Heart right ventricle (tissue), 16 donors: ENCODE measurements around the gene PLCG1. TPM values are rescaled to one million over a fixed set of nuclear protein-coding genes. Genes with fewer than 3 reads are reported as not detected.

Source experiments
- ATAC-seq, 8 donors: fragments of 200-7000 bp; cut with Tn5 transposase; one replicate each; pipeline ENCODE4 v1.9.1; 2020; ENCODE audit warnings: mild to moderate bottlenecking in 8 of 8, moderate library complexity in 8 of 8, moderate number of reproducible peaks in 1 of 8
- DNase-seq, 2 donors: peaks; one replicate each; pipeline ENCODE4 v3.0.0-alpha.2; 2020
- H3K27ac ChIP-seq, 10 donors: fragments of 200-600 bp; sonication (generic) in 2 of 10; one replicate each; pipeline versions ENCODE4 v1.5.0 to v1.8.0; 2020 to 2022; ENCODE audit warnings: mild to moderate bottlenecking in 3 of 10
- H3K27me3 ChIP-seq, 7 donors: fragments of 200-600 bp; one replicate each; pipeline ENCODE4 v1.8.0; 2021 to 2022; ENCODE audit warnings: mild to moderate bottlenecking in 2 of 7
- H3K36me3 ChIP-seq, 9 donors: fragments of 200-600 bp; sonication (generic) in 1 of 9; one replicate each; pipeline versions ENCODE4 v1.5.0 to v1.8.0; 2020 to 2022; ENCODE audit warnings: mild to moderate bottlenecking in 2 of 9
- H3K4me1 ChIP-seq, 9 donors: fragments of 200-600 bp; sonication (generic) in 1 of 9; one replicate each; pipeline versions ENCODE4 v1.5.0 to v1.8.0; 2020 to 2022; ENCODE audit warnings: mild to moderate bottlenecking in 4 of 9
- H3K4me3 ChIP-seq, 10 donors: fragments of 200-600 bp; sonication (generic) in 2 of 10; one replicate each; pipeline versions ENCODE4 v1.5.0 to v1.8.0; 2020 to 2022; ENCODE audit warnings: mild to moderate bottlenecking in 7 of 10, moderate library complexity in 2 of 10
- H3K9me3 ChIP-seq, 11 donors: fragments of 200-600 bp in 10 of 11; sonication (generic) in 2 of 11; one replicate each; pipeline versions ENCODE4 v1.5.0 to v1.8.0; 2013 to 2022; ENCODE audit warnings: mild to moderate bottlenecking in 2 of 11, control low read depth in 1 of 11, moderate library complexity in 1 of 11
- WGBS, 2 donors: extraction: QIAGEN DNeasy Blood & Tissue Kit; methylation state at CpG; one replicate each; pipeline ENCODE4 v1.1.7; 2013; ENCODE audit warnings: inconsistent platforms in 1 of 2; 5-methylcytosine and 5-hydroxymethylcytosine counted together
- intact Hi-C, 10 donors: fragments of 100-400 bp; cut with DNase I; formaldehyde crosslinking; loops; one replicate each; pipeline versions ENCODE4 v1.11.1 to v1.14.2; 2022
- polyA plus RNA-seq, 2 donors: library from polyadenylated mRNA; stranded (reverse); fragments of 200-250 nt; gene quantifications; one replicate each; pipeline ENCODE4 v1.2.3, GENCODE V29; 2013
- total RNA-seq, 10 donors: library from RNA; stranded (reverse); fragmentation: NEBNext Ultra II Directional in 3 of 10; extraction: Animal tissue kit (Norgen Biotek cat#: 25700) in 3 of 10; gene quantifications; one replicate each; pipeline versions ENCODE4 v1.2.1 to v1.2.4, GENCODE V29; 2021 to 2023
- TF ChIP-seq, protein P1 (sequence below), 9 donors: fragments of 200-600 bp; sonication (generic) in 2 of 9; IDR thresholded peaks; one replicate each; pipeline versions ENCODE4 v1.5.0 to v1.8.0; 2021 to 2022; ENCODE audit warnings: antibody characterized with exemption in 9 of 9, mild to moderate bottlenecking in 5 of 9, moderate library complexity in 1 of 9
- donor health status: Arrhythmogenic right ventricular cardiomyopathy.
- donor health status: ischemic (EF 13 %, LVEDD 7.1; RV severe dilation, severe dysfunction).
- donor health status: healthy with polysubstance abuse.
- donor health status: DM: no; HTN: yes; CAD: no.
- donor health status: DM: no; HTN: no; CAD: no.
- donor health status: ischemic (EF 25% LVEDD 6.9; RV normal size, moderate dysfunction).
- donor health status: ischemic (EF 25% LVEDD 5.7; RV mildly dilated, moderate dysfunction).
- donor health status: healthy.
- donor health status: DM: yes; HTN: yes; CAD: no.
- donor health status: Ischemic cardiomyopathy.
- donor health status: ischemic (EF 35%, LVEDD 5.7; RV mildly dilated, moderate dysfunction).
- donor health status: nonischemic (EF 11% LVEDD 7.7; RV severe dilation, severe dysfunction).
- donor health status: DM: yes; HTN: yes; CAD: no.
- donor health status: PGD.
- donor health status: ischemic (EF 29% LVEDD 5.4; RV normal size, mild dysfunction).
- donor health status: nonischemic (EF 23%, LVEDD 6.1; RV moderate dilation, normal function).

PLCG1 gene
- total and polyA plus RNA-seq, 12 donors, result 36.6 to 81.7 (median 47.9) TPM

DNA sequence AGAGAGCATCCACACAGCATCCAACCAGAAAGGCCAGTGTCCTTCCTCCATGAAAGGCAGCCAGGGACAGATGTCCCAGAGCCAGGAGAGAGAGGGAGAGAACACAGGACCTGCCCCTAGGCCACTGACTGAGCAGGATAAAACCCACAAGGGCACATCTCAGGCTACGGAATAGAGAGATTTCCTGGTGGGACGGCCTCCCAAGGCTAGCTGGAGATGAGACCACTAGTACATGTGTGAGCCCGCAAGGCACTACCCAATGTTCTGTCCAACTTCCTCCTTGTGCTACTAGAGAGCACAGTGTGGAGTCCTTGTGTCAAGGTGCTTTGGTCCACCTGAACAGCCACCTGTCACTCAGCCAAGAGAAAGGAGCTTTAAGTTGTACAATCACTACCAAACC is 44.2 kb downstream of the PLCG1 start:
- intact Hi-C loops, result no loop called here
- H3K9me3 ChIP-seq, result no peaks in the 10 kb centered on the region
- TF ChIP-seq, protein P1, sequence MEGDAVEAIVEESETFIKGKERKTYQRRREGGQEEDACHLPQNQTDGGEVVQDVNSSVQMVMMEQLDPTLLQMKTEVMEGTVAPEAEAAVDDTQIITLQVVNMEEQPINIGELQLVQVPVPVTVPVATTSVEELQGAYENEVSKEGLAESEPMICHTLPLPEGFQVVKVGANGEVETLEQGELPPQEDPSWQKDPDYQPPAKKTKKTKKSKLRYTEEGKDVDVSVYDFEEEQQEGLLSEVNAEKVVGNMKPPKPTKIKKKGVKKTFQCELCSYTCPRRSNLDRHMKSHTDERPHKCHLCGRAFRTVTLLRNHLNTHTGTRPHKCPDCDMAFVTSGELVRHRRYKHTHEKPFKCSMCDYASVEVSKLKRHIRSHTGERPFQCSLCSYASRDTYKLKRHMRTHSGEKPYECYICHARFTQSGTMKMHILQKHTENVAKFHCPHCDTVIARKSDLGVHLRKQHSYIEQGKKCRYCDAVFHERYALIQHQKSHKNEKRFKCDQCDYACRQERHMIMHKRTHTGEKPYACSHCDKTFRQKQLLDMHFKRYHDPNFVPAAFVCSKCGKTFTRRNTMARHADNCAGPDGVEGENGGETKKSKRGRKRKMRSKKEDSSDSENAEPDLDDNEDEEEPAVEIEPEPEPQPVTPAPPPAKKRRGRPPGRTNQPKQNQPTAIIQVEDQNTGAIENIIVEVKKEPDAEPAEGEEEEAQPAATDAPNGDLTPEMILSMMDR (IDR thresholded peaks at IDR 0.05), result no peak
- ATAC-seq (no peak), DNase-seq (peak in 1 of 2 donors; percentile 2)
- peaks cover 12 to 51% (median 32%) of the 10 kb centered on the region in 9 donors for H3K4me1 ChIP-seq
- 96 to 97% methylated on average over 3 of the region's 3 CpGs for WGBS, 2 donors
- peaks cover 0 to 46% (median 9%) of the 10 kb centered on the region in 9 donors for H3K36me3 ChIP-seq
- H3K27me3 ChIP-seq, result no peaks in the 10 kb centered on the region
- no peak overlapping the region for H3K27ac ChIP-seq
- no peak overlapping the region for H3K4me3 ChIP-seq

DNA sequence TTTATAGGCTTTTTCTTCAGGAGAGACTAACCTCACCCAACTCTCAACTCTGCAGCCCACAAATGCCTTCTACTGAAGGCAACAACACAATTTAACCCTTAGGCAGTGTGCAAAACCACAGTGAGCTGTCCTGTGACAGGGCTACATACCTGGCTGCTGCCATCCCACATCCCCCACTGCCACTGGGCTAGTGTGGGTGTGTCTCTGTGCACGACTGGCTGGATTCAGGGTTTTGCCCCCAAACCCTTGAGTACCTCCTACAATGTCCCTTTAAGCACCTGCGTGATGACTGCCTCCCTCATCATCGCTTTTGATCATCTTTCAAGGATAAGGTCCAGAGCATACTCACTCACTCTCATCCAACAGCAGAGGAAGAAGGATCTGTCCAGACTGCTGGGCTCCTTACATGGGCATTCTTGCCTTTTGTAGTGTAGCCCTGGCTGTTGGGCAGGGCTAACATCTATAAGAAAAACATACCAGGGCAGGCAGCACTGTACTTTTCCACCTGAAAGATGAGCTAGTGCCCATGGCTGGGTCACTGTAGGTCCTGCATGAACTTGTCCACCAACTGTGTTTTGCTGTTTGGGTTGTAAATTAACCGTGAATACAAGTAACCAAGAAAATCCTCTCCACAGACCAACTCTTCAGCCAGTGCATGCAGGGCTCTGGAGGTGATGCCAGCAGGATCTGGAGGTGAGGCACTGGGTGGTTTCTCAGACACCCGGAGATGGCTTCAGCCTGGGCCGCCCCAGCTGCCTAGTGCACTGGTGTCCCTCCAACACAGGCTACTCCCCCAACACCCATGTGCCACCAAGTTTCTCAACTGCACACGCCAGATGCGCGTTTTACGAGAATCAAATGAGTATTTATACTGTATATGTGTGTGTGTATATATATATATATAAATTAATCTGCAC is 45.2 kb downstream of the PLCG1 start:
- WGBS, 2 donors, result 94 to 96% methylated on average over 10 of the region's 10 CpGs
- TF ChIP-seq, protein P1 (IDR thresholded peaks at IDR 0.05), result no peak
- no peak overlapping the region for H3K4me3 ChIP-seq
- H3K27ac ChIP-seq, result no peak overlapping the region
- peaks cover 12 to 42% (median 24%) of the 10 kb centered on the region in 9 donors for H3K4me1 ChIP-seq
- ATAC-seq, result no peak
- H3K27me3 ChIP-seq, result no peaks in the 10 kb centered on the region
- H3K36me3 ChIP-seq, result peaks cover 0 to 38% (median 9%) of the 10 kb centered on the region in 9 donors
- intact Hi-C loops, result no loop called here
- H3K9me3 ChIP-seq, result peaks cover 0 to 3% (median 0%) of the 10 kb centered on the region in 11 donors
- peak in 1 of 2 donors; percentile 2 for DNase-seq

DNA sequence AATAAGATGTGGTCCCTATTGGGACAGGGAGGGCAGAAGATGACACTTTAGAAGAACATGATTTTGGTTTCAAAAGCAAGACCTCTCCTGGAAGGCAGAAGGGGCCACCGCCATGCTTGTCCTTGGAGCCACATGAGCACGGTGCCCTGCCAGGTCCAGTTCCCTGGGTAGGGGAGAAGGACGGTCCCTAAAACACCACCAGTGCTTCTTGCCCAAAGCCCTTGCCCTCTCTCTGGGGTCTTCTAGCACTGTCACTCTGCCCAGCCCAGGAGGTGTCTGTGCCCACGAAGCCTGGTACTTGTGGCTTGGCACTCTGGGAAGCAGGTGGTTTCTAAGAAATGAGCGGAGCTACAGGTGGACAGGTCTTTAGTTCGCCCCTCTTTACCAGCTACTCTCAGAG is 46.0 kb downstream of the PLCG1 start:
- 95 to 97% methylated on average over 6 of the region's 6 CpGs for WGBS, 2 donors
- TF ChIP-seq, protein P1 (IDR thresholded peaks at IDR 0.05), result no peak
- intact Hi-C loops, result no loop called here
- ATAC-seq (no peak), DNase-seq (no peak)
- Histone ChIP-seq H3K9me3 (peaks cover 0 to 8% (median 0%) of the 10 kb centered on the region in 11 donors), H3K36me3 (peaks cover 0 to 38% (median 9%) of the 10 kb centered on the region in 9 donors), H3K27ac (no peak overlapping the region), H3K4me3 (no peak overlapping the region), H3K4me1 (peaks cover 7 to 33% (median 15%) of the 10 kb centered on the region in 9 donors), H3K27me3 (no peaks in the 10 kb centered on the region)

DNA sequence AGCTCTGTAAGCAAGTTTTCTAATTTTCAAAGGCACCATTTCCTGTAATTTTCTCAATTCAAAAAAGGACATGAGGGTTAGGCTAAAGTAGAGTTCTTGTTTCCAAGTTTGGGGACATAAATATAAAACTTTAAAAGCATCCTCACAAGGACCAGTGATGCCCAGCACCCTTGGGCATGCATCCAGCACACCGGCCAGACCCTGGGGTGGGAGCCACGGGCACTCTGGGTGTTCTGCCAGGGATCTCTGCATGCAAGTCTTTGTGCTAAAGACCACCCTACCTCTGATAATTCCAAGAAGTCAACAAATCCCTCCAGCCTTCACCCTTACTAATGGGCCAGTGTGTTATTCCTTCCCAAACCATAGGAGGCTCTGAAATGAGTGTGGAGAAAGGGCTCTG is 46.5 kb downstream of the PLCG1 start:
- H3K27ac ChIP-seq, result no peak overlapping the region
- H3K9me3 ChIP-seq, result peaks cover 0 to 8% (median 0%) of the 10 kb centered on the region in 11 donors
- peaks cover 2 to 29% (median 11%) of the 10 kb centered on the region in 9 donors for H3K4me1 ChIP-seq
- no peak overlapping the region for H3K4me3 ChIP-seq
- TF ChIP-seq, protein P1 (IDR thresholded peaks at IDR 0.05), result no peak
- H3K27me3 ChIP-seq, result no peaks in the 10 kb centered on the region
- H3K36me3 ChIP-seq, result peaks cover 0 to 38% (median 9%) of the 10 kb centered on the region in 9 donors
- ATAC-seq, result no peak
- 90 to 96% methylated on average over 2 of the region's 2 CpGs for WGBS, 2 donors
- DNase-seq, result no peak
- intact Hi-C loops, result no loop called here
